ENCODE measurements around the gene PDGFB.

PDGFB gene

GRCh38 chr22:39244496-39245129 is at the start of gene PDGFB:
PDGFB (minus strand) TSS chr22:39244982; CDS start chr22:39243963, 1,019 bp downstream.
- no peak for DNase-seq (ENCODE audit: low spot score)

GRCh38 chr22:39293766-39294368 is 49.1 kb upstream of the PDGFB start:
- no peak for DNase-seq (ENCODE audit: low spot score)

- DNase-seq (ENCODE audit: low spot score), result peak; percentile 93
Measured at GRCh38 chr22:39292561-39293074, 47.8 kb upstream of the PDGFB start.

- DNase-seq (ENCODE audit: low spot score), result no peak
Measured at GRCh38 chr22:39292031-39292462, 47.3 kb upstream of the PDGFB start.

GRCh38 chr22:39291523-39291922 is 46.7 kb upstream of the PDGFB start:
- no peak for DNase-seq (ENCODE audit: low spot score)

- DNase-seq (ENCODE audit: low spot score), result no peak
Measured at GRCh38 chr22:39290724-39291161, 46.0 kb upstream of the PDGFB start.

GRCh38 chr22:39289975-39290720 is 45.4 kb upstream of the PDGFB start:
- no peak for DNase-seq (ENCODE audit: low spot score)

- DNase-seq (ENCODE audit: low spot score), result no peak
Measured at GRCh38 chr22:39289533-39289932, 44.8 kb upstream of the PDGFB start.

- no peak for DNase-seq (ENCODE audit: low spot score)
Measured at GRCh38 chr22:39288135-39288898, 43.5 kb upstream of the PDGFB start.

- DNase-seq (ENCODE audit: low spot score), result no peak
Measured at GRCh38 chr22:39287076-39287725, 42.4 kb upstream of the PDGFB start.

GRCh38 chr22:39284983-39285382 is 40.2 kb upstream of the PDGFB start:
- DNase-seq (ENCODE audit: low spot score), result no peak

GRCh38 chr22:39284142-39284980 is 39.6 kb upstream of the PDGFB start:
- no peak for DNase-seq (ENCODE audit: low spot score)

GRCh38 chr22:39283322-39284141 is 38.8 kb upstream of the PDGFB start:
- peak; percentile 77 for DNase-seq (ENCODE audit: low spot score)

GRCh38 chr22:39282645-39283321 is 38.0 kb upstream of the PDGFB start:
- no peak for DNase-seq (ENCODE audit: low spot score)

- DNase-seq (ENCODE audit: low spot score), result no peak
Measured at GRCh38 chr22:39281126-39281525, 36.3 kb upstream of the PDGFB start.

GRCh38 chr22:39280250-39280649 is 35.5 kb upstream of the PDGFB start:
- DNase-seq (ENCODE audit: low spot score), result no peak

GRCh38 chr22:39279170-39279850 is 34.5 kb upstream of the PDGFB start:
- no peak for DNase-seq (ENCODE audit: low spot score)

- DNase-seq (ENCODE audit: low spot score), result peak; percentile 73
Measured at GRCh38 chr22:39278040-39278439, 33.3 kb upstream of the PDGFB start.

Data from hepatic stellate cell (primary cell).